NCI-H2029 (cell line): ENCODE measurements around the gene DAB2.
A peak's percentile ranks its signal among the peaks of the same experiment; 100 is the strongest.

Source experiments
- DNase-seq: peaks from one replicate; lab custom pipeline; 2025; lab: John Stamatoyannopoulos, UW

Gene DAB2

DNA sequence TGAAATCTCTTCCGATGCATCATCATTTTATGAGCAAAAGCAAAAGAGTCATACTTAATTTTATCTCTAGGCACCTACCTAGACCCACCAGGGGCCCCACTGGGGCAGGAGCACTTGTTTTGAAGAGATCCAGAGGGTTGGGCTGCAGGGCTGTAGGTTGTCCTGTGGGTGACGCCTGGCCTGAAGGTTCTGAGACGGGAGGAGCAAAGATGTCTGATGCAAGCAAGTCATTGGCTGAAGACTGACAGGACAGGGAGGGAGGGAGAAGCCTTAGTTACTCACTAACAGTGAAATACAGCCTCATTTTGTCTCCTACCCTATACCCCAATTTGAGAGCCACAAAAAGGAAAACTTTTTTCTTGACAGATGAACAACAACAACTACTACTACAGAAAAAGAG, 43.4 kb downstream of the DAB2 start:
- DNase-seq: no peak

GRCh38 chr5:39379693-39380092, 45.1 kb downstream of the DAB2 start:
- DNase-seq: no peak

DNA sequence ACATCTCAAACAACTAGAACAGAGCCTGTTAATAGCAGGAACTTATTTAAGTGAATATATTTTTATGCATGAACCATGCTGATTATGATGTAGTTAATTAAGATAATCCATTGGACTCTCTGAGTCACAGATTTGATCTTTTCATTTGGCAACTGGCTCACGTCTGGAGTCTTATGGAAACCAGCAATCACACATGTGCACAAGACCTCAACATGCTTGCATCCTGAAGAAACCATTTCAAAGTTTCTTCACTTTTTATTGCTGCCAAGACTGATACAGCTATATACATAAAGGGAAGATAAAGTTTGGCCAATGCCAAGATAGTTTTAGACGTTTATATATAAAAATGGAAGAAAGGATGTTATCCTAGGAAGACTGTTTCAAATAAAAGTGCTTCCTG, 47.2 kb downstream of the DAB2 start:
- DNase-seq: no peak

DNA sequence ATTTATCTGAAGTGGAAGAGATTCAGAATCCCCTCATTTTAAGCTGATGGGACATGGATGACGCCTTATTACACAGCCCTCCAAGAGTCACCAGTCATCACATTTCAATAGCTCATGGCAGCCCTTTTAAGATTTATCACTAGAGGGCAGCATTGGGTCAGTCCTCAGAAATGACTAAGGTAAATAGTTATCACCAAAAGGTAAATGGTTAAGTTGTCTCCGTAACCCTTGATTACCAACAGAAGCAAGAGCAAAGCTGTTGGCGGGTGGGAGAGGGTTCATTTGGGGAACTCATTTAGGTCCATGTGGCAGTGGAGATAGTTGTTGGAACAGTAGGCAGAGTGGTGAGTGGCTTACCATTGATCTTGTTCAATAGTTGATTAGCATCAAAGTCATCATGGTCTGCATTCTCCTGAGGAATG, 48.5 kb downstream of the DAB2 start:
- DNase-seq: peak; percentile 32

- DNase-seq: no peak
Measured at GRCh38 chr5:39373791-39374190, 51.0 kb downstream of the DAB2 start.

DNA sequence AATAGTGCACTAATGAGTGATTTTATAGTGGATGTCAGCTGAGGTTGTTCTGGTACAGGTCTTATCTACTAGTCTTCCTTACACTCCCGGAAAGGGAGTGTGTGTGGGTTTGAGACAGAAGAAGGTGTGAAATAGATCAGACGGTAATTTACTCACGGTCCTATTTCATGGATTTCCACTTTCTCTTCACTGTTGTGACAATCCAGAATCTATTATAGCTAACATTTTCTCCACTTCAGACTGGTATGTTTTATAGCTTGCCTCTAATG, 53.5 kb downstream of the DAB2 start:
- DNase-seq: no peak

GRCh38 chr5:39370555-39371366, 54.0 kb downstream of the DAB2 start:
- DNase-seq: no peak

DNA sequence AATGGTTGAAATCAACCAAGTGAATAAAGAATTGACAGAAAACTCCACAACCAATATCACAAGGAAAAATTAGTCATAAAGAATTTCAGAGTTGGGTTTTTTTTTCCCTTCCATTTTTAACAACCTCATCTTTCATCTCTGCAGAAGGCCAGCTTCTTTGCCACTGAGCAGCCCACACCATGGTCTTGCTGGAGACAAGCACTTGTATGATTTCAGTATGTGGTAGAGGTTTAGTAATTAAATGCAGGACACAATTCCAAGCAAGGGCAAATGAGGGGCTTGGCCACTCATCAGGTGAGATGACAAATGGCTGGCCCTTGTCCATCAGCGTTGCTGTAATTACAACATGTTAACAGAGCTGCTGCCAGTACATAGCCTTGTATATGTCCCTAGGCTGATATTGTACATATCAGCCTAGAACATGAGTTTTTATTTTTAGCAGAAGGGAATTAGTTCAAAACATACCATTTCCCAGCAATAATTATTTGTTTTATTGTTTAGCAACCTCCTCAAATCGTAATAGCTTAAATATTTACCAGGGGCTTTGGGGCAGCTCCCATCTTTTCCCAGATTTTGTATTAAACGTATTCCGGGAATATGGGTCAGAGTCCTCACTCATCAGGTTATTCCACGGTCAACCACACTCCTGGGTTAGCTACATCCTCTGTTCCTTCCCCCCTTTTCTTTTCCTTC, 55.5 kb downstream of the DAB2 start:
- DNase-seq: no peak

DNA sequence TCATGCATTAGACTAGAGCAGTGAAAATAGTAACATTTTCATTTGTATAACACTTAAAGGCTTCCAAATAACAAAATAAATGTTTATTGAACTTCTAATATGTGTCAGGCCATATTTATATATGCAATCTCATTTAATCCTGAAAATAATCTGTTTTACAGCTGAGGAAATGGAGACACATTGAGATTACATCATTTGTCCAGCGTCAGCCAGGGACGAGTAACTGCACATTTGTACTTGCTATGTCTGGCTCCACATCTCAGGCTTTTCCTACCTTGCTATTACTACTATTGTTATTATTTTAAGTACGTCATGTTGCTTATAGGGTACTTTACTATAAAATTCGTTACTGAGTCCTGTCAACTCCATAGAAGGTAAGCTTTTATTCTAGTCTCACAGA, 56.7 kb downstream of the DAB2 start:
- no peak for DNase-seq

- no peak for DNase-seq
Measured at GRCh38 chr5:39367711-39368110, 57.1 kb downstream of the DAB2 start.

- no peak for DNase-seq
Measured at GRCh38 chr5:39364367-39364766, 60.4 kb downstream of the DAB2 start, which contains the start of gene C9. C9 (minus strand) TSS chr5:39364495; CDS start chr5:39364464, 31 bp downstream.

DNA sequence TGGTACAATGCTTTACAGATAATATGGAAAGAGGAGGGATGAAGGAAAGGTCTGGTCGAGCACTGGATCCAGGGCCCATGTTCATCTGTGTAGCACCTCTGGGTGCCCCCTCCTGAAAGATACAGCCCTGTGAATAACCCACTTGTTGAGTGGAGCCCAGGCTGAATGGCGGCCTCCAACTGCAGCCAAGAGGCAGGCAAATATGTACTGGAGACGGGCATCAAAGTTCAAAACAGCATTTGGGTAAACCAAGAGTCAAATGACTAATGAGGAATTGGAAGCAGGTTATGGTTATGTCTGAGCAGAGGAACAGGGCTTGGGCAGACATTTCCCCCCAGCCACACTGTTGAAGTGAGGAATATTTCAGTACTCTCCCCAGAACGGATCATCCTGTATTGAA, 61.6 kb downstream of the DAB2 start:
- DNase-seq: no peak

- DNase-seq: no peak
Measured at GRCh38 chr5:39362646-39363045, 62.1 kb downstream of the DAB2 start.

DNA sequence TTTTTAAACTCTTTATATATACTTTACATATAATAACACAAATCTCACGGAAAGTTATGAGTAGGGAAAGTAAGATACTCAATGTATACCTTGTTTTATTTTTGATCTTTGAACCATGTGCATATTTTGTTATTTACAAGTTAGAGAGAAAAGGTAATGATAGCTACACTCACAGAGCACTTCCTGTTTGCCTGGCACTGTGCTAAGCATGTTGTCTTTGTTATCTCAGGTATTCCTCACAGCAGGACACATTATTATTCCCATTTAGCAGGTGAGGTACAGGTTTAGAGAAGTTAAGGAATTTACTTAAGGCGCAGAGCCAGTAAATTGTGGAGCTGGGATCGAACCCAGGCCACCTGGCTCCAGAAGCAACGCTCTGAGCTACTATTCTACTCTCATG, 63.5 kb downstream of the DAB2 start:
- no peak for DNase-seq

- no peak for DNase-seq
Measured at GRCh38 chr5:39360471-39361111, 64.2 kb downstream of the DAB2 start.

GRCh38 chr5:39356263-39356662, 68.5 kb downstream of the DAB2 start:
- no peak for DNase-seq

DNA sequence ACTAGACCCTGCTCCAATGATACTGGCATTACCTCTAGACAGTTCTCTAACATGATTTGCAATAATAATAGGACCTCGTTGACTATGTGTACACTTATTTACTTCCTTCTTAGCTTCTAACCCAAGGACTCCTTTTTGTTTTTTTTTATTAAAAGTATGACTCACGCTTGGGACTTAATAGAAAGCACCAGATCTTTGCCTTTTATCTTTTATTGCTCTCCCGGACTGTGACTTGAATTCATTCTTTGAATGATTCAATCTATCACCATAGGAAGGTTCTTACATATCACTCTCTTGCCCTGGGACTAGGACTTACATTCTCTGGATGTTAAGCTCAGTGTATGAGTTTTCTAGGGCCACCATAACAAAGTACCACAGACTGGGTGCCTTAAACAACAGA, 69.5 kb downstream of the DAB2 start:
- DNase-seq: no peak

GRCh38 chr5:39353717-39354399, 70.9 kb downstream of the DAB2 start:
- DNase-seq: no peak

DNA sequence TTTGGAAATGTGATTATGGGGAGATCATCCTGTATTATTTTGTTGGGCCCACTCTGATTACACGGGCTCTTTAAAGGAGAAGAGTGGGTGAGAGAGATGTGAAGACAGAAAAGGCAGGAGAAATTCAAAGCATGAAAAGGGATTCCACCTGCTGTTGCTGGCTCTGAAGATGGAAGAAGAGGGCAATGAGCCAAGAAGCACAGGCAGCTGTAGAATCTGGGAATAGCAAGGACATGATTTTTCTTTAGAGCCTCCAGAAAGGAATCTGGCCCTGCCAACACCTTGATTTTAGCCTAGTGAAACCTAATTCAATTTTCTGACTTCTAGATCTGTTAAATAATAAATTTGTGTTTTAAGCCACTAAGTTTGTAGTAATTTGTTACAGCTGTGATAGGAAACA, 71.8 kb downstream of the DAB2 start:
- DNase-seq: no peak

GRCh38 chr5:39352170-39352569, 72.6 kb downstream of the DAB2 start:
- DNase-seq: no peak

- DNase-seq: no peak
Measured at GRCh38 chr5:39349484-39349883, 75.3 kb downstream of the DAB2 start.

GRCh38 chr5:39342460-39342859, 82.3 kb downstream of the DAB2 start:
- DNase-seq: no peak

- DNase-seq: no peak
Measured at GRCh38 chr5:39341896-39342295, 82.9 kb downstream of the DAB2 start.
